Cerebellar cortex (tissue), 1 donor: ENCODE results near the gene MEGF9.

Experiments used
- DNase-seq: peaks from one replicate; pipeline ENCODE4 v3.0.0-alpha.2; 2015; ENCODE audit warnings: low spot score

MEGF9 gene

DNA sequence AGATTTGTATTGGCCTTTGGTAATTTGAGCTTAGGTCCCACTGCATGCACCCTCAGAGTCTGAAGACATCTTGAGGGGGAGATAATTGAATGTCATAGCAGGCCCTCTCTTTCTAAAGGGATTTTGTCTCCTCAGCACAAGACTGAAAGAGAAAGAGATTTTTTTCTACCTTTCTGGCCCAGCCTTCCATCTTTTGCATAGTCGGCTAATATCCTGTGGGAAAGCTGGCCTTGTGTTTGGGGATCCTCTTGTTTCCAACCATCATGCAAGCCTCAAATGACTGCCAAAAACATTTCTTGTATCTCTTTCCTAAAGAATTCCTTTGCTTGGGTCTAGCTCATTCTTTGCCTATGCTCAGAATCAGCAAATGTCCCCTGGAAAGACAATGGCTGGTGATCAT is 92.3 kb downstream of the MEGF9 start:
- no peak for DNase-seq

DNA sequence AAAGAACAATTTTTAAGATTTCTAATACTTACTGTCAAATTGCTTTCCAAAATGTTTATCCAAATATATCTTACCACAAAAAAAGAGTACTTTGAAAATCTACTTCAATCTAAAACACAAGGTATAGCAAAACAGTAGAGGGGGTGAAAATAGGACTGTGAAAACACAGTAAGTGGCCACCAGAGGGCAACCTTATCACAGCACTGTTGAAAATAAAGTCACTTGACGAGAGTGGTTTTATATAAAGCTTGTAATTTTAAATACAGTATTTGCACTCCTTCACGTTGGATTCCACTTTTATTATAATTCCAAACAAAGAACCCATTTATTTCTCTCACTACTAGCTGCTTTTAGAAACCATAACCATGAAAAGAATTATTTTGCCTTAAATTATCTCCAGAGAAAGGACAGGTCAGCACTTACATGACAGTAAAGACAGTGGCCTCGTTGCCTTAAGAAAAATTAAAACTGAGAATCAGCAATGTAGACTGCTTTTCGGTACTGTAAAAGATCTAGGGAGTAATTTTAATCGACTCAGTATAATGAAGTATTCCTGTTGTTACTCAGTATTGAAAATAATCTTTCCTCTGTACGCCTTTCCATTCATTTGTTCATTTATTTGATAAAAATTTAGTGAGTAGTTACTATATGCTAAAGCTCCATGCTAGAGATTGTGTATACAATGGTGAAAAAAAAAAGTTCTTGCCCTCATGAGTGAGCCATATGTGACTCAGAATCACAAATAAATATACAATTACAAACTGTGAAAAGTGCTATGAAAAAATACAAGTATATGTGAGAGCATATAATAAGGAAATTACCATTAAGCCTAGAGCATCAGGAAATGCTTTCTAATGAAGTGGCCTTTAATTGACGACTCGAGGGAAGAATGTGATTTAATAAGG is 94.3 kb downstream of the MEGF9 start:
- DNase-seq: peak; percentile 85

DNA sequence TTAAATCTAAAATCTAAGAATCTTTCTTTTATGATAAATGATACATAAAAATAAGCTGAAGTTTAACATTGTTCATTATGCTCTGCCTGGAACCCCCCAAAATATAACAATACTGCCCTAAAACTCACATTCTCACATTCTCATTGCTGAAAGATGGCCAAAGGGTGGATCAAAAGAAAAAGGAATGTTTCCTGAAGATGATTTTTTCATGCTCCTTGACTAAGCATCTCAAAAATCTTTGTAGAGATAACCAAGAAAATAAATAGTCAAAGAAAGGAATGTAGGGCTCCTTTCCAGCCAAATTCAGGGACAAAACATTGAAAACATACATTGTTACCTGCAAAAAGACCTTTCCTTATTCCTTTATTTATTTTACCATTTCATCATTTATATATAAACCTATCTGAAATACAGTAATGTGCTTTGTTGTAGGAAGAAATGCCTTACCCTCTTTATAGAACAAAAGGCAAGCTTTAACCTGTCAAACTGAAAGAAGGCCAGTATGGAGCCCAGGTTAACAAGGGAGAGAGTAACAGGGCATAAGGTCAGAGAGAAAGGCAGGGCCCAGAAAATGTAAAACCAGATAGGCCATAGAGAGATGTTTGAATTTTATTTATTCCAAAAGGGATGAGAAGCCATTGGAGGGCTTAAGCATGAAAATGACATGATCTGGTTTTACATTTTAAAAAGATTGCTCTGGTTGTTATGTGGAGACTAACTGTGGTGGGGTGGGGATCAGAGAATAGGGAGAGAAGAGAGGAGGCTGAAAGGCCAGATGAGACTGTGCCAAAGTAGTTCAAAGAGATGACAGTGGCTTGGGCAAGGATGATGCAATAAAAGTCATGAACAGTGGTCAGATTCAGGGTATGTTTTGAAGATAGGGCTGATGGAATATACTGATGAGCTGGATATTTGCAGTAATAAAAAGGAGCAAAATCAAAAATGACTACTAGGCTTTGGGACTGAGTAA is 97.0 kb downstream of the MEGF9 start:
- no peak for DNase-seq

DNA sequence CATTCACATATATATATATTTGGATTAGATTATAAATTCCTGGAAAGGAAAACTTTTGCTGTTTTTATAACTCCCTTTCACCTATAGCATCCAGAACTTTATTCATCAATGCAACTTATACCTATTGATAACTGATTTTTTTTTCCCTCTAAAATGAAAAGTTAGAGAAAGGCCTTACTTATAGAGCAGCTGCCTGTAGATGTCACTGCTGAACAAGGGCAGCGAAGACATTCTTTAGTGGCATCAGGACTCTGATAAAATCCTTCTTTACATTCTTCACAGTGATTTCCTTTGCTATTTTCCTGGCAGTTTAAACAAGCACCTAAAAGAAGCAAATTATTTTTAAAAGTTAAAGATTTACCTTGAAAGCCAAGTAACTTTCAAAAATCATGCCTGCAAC is 102.1 kb downstream of the MEGF9 start:
- DNase-seq: no peak

DNA sequence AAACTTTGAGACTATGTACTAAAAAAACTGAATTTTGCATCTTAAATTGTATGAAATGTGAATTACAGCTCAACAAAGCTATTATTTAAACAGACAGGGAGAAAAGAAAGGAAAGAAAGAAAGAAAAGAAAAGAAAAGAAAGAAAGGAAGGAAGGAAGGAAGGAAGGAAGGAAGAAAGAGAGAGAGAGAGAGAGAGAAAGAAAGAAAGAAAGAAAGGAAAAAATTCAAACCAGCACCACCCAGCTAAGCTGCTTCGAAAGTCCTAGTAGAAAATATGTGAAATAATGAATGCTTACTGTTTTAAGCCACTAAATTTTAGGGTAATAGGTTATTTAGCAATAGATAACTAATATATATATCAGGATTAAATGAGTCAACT is 102.6 kb downstream of the MEGF9 start:
- no peak for DNase-seq

DNA sequence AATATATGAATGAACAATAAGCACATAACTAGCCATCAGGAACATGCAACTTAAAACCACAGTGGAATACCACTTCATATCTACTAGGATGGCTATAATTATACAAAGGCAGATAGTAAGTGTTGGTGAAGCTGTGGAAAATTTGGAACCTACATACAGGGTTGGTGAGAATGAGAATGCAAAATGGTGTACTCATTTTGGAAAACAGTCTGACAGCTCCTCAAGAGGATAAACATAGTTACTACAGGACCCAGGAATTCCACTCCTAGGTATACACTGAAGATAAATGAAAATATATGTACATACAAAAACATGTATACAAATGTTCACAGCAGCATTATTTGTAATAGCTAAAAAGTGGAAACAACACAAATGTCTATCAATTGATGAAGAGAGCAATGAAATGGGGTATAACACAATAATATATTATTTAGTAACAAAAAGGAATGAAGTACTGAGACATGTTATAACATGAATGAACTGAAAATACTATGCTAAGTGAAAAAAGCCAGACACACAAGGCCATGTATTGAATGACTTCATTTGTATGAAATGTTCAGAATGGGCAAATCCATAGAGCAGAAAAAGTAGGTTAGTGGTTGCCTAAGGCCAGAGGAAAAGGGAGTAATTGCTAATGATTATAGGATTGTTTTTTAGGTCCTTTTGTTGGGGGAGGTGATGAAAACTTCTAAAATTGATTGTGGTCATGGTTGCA is 103.1 kb downstream of the MEGF9 start:
- DNase-seq: no peak

DNA sequence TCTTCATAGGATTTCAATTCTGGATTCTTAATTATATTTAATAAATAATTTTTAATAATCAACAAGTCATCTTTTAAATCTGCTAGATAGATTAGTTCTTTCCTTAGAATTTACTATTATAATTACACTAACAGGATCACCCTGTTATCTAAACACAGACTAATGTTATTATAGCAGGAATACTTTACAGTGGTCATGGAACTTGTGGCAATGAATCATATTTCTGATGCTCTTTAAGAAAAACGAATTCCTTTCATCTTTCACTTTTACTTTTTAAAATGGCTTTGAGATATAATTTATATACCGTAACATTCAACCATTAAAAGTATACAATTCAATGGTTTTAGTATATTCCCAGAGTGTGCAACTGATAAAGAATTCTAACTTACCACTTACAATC is 104.6 kb downstream of the MEGF9 start:
- DNase-seq: no peak

DNA sequence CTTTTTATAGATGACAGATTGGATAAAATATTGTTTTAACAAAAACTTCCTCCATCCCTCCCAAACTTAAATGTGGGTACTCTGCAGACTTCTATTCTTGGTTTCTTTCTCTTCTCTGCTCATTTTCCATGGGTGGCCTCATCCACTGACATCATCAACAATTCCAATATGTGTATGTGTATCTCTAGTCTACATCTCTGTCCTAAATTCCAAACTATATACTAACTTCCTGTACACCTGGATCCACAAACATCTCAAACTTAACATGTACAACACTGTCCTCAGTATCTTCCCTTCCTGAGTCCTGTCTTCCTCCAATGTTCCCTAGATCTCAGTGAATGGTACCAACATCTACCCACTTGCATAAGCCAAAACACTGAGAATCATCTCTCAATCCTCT is 105.8 kb downstream of the MEGF9 start:
- DNase-seq: no peak

DNA sequence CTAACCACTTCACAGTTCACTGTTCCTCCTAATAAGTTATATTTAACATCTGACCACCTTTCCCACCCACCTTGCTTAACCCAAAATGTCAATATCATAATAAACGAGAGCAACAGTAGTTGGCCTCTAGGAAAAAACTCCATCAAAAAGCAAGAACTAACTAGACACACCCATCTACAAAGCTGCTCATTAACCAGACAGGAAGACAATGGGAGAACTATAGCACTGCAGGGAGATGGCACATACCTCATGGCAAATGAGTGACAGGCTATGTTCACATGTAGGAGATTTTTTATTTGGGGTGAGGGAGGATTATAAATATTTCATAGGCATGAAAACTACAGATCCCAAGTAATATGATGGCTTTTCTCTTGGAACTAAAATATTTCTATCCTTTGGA is 110.7 kb downstream of the MEGF9 start:
- no peak for DNase-seq

DNA sequence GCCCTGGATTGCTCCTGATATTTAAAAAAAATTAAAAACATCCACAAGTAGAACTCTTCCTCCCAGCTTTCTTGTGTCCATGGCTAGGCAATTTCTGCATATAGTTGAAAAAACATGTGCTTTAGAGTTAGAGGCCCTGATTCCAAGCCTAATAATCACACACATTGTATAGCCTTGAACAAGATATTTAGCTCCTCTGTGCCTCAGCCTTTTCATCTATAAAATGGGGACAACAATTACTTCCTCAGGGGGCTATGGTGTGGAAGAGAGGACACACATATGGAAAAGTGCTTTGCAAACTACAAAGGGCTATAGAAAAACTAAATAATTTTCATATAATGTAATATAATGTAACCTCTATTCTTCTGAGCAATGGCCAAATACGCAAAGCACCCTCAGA is 111.3 kb downstream of the MEGF9 start:
- no peak for DNase-seq

DNA sequence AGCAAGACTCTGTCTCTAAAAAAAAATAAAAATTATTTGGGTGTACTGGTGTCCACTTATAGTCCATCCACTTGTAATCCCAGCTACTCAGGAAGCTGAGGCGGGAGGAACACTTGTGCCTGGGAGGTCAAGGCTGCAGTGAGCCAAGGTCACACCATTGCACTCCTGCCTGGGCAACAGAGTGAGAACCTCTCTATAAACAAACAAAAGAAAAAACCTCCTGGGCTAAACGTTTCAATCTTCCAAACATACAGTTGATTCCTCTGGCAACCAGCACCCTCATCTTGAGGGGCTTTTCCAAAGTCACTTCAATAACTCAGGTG is 120.4 kb downstream of the MEGF9 start:
- no peak for DNase-seq

DNA sequence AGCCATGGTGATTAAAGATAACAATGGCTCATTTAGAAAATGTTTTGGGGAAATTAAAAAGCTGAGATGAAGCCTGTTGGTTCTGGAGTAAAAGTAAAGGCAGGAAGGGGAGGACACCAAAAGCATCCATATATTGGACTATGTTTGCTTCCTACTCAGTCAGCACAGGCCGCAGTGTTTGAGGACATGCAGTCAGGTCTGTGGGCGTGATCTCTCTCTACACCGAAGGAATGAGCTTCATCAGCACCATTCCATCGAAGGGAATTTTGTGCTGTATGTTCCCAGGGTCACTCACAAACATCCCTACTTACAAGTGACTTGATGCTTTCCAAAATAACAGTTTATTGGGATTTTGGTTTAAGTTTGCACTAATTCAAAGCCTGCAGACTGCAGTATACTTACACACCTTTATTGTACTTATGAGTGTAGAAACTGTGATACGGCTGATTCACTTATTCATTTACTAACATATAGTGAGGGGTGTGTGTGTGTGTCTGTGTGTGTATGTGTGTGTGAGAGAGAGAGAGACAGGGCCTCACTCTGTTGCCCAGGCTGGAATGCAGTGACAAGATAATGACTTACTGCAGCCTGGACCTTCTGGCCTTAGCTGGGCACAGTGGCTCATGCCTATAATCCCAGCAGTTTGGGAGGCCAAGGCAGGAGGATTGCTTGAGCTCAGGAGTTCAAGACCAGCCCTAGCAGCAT is 120.9 kb downstream of the MEGF9 start:
- DNase-seq: no peak

DNA sequence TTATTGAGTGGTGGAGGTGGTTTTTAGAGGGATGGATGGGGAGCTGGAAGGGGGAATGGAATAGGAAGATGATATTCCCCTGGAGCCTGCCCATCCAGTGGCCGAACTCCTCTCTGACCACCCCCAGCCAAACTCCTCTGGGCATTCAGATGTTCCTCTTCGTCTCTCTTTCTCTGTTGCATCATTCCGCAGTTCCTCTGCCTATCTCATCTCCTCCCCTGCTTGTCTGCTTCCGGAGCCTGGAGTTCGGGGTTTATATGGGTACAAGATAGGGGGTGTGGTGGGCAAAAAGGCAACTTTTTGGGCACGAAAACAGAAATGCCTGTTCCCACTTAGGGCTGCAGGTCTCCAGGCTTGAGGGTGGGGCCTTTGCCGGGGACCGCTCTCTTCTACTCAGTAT is 122.1 kb downstream of the MEGF9 start:
- no peak for DNase-seq

DNA sequence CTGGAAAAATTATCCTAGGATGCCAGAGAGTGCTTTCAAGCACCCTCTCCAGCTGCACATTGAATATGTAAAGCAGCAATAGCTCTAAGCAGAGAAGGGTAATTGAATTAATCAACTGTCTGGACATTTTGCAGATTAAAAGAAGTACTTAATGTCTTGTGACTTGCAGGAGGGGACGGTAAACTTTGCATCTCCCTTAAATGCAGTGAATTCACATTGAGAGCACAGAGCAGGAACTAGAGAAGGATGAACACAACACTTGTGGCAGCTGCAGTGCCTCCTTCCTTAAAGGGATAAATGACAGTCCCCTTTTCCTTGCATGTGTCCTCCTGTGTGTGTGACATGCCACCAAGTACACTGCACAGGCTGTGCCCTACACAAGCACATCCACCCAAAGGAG is 126.9 kb downstream of the MEGF9 start:
- no peak for DNase-seq

DNA sequence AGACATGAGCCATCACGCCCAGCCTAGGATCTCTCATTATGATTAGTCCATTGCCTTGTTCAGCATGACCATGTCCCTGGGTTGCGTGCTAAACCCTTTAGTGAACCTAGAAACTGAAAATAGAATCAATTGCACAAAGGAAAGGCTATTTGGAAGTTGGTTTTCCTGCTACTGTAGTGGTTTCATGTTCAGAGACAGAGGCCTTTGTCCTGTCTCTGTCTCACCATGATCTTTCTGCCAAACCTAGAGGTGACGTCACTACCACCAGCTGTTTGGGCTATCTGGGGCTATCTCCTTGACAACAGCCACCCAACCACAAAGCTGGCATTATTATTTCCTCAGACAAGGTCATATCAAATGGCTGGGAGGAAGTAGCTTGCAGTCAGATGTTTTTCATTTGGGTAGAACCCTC is 130.3 kb downstream of the MEGF9 start:
- no peak for DNase-seq

DNA sequence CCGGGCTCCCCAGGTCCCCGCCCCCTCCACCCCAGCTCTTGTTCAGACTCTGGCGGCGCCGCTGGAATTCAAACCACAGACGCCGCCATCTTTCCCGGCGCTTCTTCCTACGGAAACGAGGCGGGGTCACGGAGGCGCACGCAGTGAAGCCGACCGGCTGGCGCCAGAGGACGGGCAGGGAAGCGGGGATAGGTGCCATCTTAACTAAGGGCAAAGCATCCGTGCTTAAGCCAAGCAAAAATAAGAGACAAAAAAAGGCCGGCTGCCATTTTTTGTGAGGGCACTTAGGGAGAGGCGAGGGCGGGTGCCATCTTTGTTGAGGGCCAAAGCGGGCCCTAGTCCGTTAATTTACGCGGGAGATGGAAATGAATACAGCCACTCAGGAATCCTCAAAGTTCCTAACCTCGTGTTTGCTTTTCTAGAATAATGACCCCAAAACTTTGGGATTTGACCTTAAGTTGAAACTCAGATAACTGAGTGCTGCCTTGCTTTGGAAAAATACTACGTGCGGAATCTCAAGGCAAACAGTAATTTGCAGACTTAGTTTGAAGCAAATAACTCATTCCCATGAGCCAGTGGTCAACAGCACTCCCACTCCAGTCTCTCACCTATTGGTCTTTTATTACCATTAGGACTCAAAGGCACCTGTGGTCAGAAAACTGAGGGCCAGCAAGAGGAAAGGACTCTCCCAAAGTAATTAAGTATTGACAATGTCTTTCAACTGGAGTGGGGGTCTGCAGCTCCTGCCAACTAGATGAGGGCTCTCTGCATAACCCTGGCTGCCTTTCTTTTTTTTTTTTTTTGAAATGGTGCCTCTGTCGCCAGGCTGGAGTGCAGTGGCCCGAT is 134.0 kb downstream of the MEGF9 start, which contains the start of gene CDK5RAP2:
Gene CDK5RAP2, minus strand, starts transcription at position 117 of the 846 bp plus-strand sequence. CDS start 189 bp downstream, outside the sequence.
- DNase-seq: peak; percentile 99

DNA sequence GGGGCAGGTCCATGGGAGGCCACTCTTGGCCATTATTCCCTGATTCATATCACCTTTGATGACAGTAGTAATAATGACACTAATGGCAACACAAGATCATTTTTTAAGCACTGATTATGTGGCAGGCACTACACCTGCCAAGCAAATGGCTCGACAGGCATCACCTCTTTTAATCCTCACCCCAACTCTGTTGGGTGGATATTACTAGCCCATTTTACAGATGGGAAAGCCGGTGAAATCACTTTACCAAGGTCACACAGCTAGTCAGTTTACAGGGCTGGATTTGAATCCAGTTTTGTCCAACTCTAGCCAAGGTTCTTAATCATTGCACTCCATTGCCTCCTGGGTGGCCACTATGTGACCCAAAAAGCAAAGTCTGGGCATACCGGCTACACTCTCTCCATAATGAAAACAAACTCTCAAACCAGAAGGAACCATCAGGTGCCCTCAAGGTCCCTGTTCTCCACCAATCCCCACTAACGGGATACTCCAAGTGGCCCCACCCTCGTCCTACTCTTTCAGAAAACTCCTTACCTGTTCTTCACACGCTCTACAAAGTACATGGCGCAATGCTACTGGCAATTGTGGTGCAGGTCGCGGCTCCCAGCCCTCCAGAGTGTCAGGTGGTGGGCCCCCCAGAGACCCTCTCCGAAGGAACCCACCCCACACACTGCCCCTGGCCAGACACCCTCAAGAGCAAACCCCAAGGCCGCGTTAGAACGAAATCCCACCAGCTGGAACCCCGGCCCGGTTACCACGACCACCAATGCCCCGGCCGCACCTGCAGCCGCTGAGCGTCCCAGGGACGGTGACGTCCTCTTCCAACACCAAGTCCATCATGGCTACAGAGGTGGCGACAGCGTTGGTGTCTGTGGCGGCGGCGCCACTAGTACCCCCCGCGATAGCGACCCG is 134.9 kb downstream of the MEGF9 start:
- DNase-seq: peak; percentile 19

DNA sequence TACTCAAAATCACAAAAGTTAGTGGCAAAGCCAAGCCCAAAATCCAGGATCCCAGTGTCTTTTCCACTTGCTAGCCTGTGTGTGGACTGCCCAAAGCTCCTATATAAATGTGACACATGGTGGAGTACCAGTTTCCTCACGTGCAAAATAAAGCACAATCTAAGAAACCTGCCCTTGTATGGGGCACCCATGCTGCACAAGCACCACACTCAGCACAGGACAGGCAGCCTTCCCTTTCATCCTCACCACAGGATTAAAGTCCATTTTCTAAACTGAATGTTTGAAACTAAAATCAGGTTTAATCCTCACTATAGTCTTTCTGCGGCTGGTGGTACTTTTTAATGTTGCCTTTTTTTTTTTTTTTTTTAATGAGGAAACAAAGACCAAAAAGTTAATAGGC is 139.8 kb downstream of the MEGF9 start:
- no peak for DNase-seq

DNA sequence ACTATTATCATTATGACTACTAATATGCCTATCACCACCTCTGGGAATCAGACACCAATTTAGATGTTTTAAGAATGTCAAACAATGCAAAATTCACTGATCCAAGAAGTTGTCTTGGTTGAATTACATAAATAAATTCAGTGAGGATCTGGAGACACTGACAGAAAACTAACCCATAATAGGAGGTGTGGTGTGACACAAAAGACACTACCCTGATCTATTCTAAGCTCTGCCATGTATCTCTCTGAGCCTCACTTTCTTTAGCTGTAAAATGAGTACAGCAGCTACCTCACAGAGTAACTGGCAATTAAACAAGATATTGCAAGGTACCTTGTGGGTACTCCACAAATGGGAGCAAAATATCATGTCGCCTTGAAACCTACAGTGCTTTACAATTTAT is 141.8 kb downstream of the MEGF9 start:
- DNase-seq: no peak
